ELR (cell line): Measurements from ENCODE around the gene CHD5.
"Not testable (repeated sequence)": the region's sequence is repeated elsewhere in the genome, so short reads cannot be mapped to it uniquely, and the experiment has no call there.

Source experiments
- DNase-seq: peaks from one replicate; pipeline ENCODE4 v3.0.0-alpha.2; 2015; ENCODE audit warnings: low read depth

The CHD5 gene

GRCh38 chr1:6086358-6086757 is 93.8 kb downstream of the CHD5 start:
- DNase-seq: no peak

- no peak for DNase-seq
Measured at GRCh38 chr1:6085666-6086065, 94.5 kb downstream of the CHD5 start.

- no peak for DNase-seq
Measured at GRCh38 chr1:6084781-6085495, 95.2 kb downstream of the CHD5 start.

GRCh38 chr1:6083801-6084446 is 96.2 kb downstream of the CHD5 start:
- peak; percentile 33 for DNase-seq

GRCh38 chr1:6083385-6083784 is 96.7 kb downstream of the CHD5 start:
- no peak for DNase-seq

GRCh38 chr1:6082430-6082971 is 97.6 kb downstream of the CHD5 start:
- peak; percentile 32 for DNase-seq

- DNase-seq: no peak
Measured at GRCh38 chr1:6081901-6082300, 98.2 kb downstream of the CHD5 start.

- DNase-seq: peak; percentile 23
Measured at GRCh38 chr1:6080469-6080868, 99.7 kb downstream of the CHD5 start.

GRCh38 chr1:6077919-6078318 is 102.2 kb downstream of the CHD5 start:
- DNase-seq: no peak

GRCh38 chr1:6077506-6077905 is 102.6 kb downstream of the CHD5 start:
- DNase-seq: no peak

GRCh38 chr1:6077061-6077460 is 103.1 kb downstream of the CHD5 start:
- DNase-seq: not testable (repeated sequence)

GRCh38 chr1:6075748-6076147 is 104.4 kb downstream of the CHD5 start:
- peak; percentile 49 for DNase-seq

GRCh38 chr1:6074192-6074901 is 105.8 kb downstream of the CHD5 start:
- DNase-seq: no peak

- no peak for DNase-seq
Measured at GRCh38 chr1:6073480-6074053, 106.6 kb downstream of the CHD5 start.

GRCh38 chr1:6072774-6073479 is 107.2 kb downstream of the CHD5 start:
- DNase-seq: no peak

- no peak for DNase-seq
Measured at GRCh38 chr1:6071219-6071618, 108.9 kb downstream of the CHD5 start.

GRCh38 chr1:6070450-6070974 is 109.6 kb downstream of the CHD5 start:
- DNase-seq: no peak

- DNase-seq: no peak
Measured at GRCh38 chr1:6069573-6069972, 110.5 kb downstream of the CHD5 start.

GRCh38 chr1:6068932-6069331 is 111.2 kb downstream of the CHD5 start:
- no peak for DNase-seq

GRCh38 chr1:6068073-6068472 is 112.0 kb downstream of the CHD5 start:
- no peak for DNase-seq

GRCh38 chr1:6066680-6067079 is 113.4 kb downstream of the CHD5 start:
- no peak for DNase-seq
